ENCODE measurements around the gene IP6K1.

DNA sequence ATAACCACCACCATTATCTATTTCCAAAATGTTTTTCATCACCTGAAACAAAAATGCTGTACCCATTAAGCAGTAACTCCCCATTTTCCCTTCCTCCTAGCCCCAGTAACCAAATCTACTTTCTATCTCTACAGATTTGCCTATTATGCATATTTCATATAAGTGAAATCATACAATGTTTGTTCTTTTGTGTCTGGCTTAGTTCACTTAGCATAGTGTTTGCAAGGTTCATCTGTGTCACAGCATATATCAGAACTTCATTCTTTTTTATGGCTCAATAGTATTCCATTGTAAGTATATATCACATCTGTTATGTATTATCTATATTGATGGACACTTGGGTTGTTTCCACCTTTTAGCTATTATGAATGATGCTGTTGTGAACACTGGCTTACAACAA is 45.9 kb downstream of the IP6K1 start:
- TF ChIP-seq EZH2 (IDR thresholded peaks at IDR 0.05; ENCODE audit: borderline replicate concordance, low read length), result no peak
- TF ChIP-seq, protein P1, sequence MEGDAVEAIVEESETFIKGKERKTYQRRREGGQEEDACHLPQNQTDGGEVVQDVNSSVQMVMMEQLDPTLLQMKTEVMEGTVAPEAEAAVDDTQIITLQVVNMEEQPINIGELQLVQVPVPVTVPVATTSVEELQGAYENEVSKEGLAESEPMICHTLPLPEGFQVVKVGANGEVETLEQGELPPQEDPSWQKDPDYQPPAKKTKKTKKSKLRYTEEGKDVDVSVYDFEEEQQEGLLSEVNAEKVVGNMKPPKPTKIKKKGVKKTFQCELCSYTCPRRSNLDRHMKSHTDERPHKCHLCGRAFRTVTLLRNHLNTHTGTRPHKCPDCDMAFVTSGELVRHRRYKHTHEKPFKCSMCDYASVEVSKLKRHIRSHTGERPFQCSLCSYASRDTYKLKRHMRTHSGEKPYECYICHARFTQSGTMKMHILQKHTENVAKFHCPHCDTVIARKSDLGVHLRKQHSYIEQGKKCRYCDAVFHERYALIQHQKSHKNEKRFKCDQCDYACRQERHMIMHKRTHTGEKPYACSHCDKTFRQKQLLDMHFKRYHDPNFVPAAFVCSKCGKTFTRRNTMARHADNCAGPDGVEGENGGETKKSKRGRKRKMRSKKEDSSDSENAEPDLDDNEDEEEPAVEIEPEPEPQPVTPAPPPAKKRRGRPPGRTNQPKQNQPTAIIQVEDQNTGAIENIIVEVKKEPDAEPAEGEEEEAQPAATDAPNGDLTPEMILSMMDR (conservative IDR thresholded peaks at IDR 0.05 in 1 of 2, IDR thresholded peaks at IDR 0.05 in 1 of 2; ENCODE audit: extremely low read depth in 1 of 2, insufficient read depth in 1 of 2, low read depth in 1 of 2, low read length in 2 of 2), result no peak

Data from mammary epithelial cell (primary cell).